Effector memory CD4-positive, alpha-beta T cell (primary cell): ENCODE data around the gene ASTN1.

Source experiments
- DNase-seq, 3 donors: peaks; one replicate each; pipeline ENCODE4 v3.0.0-alpha.2; 2020
- H3K27ac ChIP-seq: 2 replicates; pipeline ENCODE4 v1.7.0; 2013; ENCODE audit warnings: mild to moderate bottlenecking, low read length, moderate library complexity; ENCODE audit not compliant: insufficient read depth, poor library complexity, severe bottlenecking
- H3K27me3 ChIP-seq: replicated peaks from 2 replicates; pipeline ENCODE4 v1.7.0; 2013; ENCODE audit warnings: mild to moderate bottlenecking, low read length; ENCODE audit not compliant: insufficient read depth, control insufficient read depth, poor library complexity, severe bottlenecking
- H3K36me3 ChIP-seq: 2 replicates; pipeline ENCODE4 v1.7.0; 2013; ENCODE audit warnings: mild to moderate bottlenecking, low read length, moderate library complexity; ENCODE audit not compliant: control insufficient read depth, insufficient read depth
- H3K4me1 ChIP-seq: 2 replicates; pipeline ENCODE4 v1.7.0; 2013; ENCODE audit warnings: low read length, mild to moderate bottlenecking; ENCODE audit not compliant: control insufficient read depth, insufficient read depth, poor library complexity, severe bottlenecking
- H3K4me3 ChIP-seq: 2 replicates; pipeline ENCODE4 v1.7.0; 2013; ENCODE audit warnings: low read length, low read depth, mild to moderate bottlenecking; ENCODE audit not compliant: insufficient read depth, poor library complexity, severe bottlenecking
- H3K9me3 ChIP-seq: 2 replicates; pipeline ENCODE4 v1.7.0; 2013; ENCODE audit warnings: mild to moderate bottlenecking, low read length, moderate library complexity; ENCODE audit not compliant: control insufficient read depth

ASTN1 gene

GRCh38 chr1:176976225-176976624 lies 188.3 kb downstream of the ASTN1 start:
- DNase-seq, result no peak
- Histone ChIP-seq H3K27ac (no peak overlapping the region), H3K36me3 (no peaks in the 10 kb centered on the region), H3K9me3 (no peaks in the 10 kb centered on the region), H3K4me1 (no peaks in the 10 kb centered on the region), H3K4me3 (no peak overlapping the region), H3K27me3 (no peaks in the 10 kb centered on the region)

- H3K9me3 ChIP-seq, result no peaks in the 10 kb centered on the region
- no peaks in the 10 kb centered on the region for H3K4me1 ChIP-seq
- no peak for DNase-seq
- no peaks in the 10 kb centered on the region for H3K27me3 ChIP-seq
- no peaks in the 10 kb centered on the region for H3K36me3 ChIP-seq
- H3K27ac ChIP-seq, result no peak overlapping the region
- no peak overlapping the region for H3K4me3 ChIP-seq
These were observed 199.8 kb downstream of the ASTN1 start for GRCh38 chr1:176964687-176965086.

- no peaks in the 10 kb centered on the region for H3K36me3 ChIP-seq
- no peak for DNase-seq
- H3K27ac ChIP-seq, result no peak overlapping the region
- H3K27me3 ChIP-seq, result no peaks in the 10 kb centered on the region
- no peaks in the 10 kb centered on the region for H3K9me3 ChIP-seq
- H3K4me1 ChIP-seq, result no peaks in the 10 kb centered on the region
- no peak overlapping the region for H3K4me3 ChIP-seq
These were observed 201.3 kb downstream of the ASTN1 start for GRCh38 chr1:176963181-176963580.

GRCh38 chr1:176961678-176962077 lies 202.8 kb downstream of the ASTN1 start:
- Histone ChIP-seq H3K27ac (no peak overlapping the region), H3K36me3 (no peaks in the 10 kb centered on the region), H3K27me3 (no peaks in the 10 kb centered on the region), H3K9me3 (no peaks in the 10 kb centered on the region), H3K4me3 (no peak overlapping the region), H3K4me1 (no peaks in the 10 kb centered on the region)
- no peak for DNase-seq

GRCh38 chr1:176959191-176959820 lies 205.2 kb downstream of the ASTN1 start:
- no peak for DNase-seq
- H3K27ac ChIP-seq, result no peak overlapping the region
- no peaks in the 10 kb centered on the region for H3K9me3 ChIP-seq
- H3K36me3 ChIP-seq, result no peaks in the 10 kb centered on the region
- H3K27me3 ChIP-seq, result no peaks in the 10 kb centered on the region
- H3K4me3 ChIP-seq, result no peak overlapping the region
- H3K4me1 ChIP-seq, result no peaks in the 10 kb centered on the region

- H3K36me3 ChIP-seq, result no peaks in the 10 kb centered on the region
- H3K4me1 ChIP-seq, result no peaks in the 10 kb centered on the region
- DNase-seq, result no peak
- no peak overlapping the region for H3K4me3 ChIP-seq
- H3K9me3 ChIP-seq, result no peaks in the 10 kb centered on the region
- H3K27ac ChIP-seq, result no peak overlapping the region
- no peaks in the 10 kb centered on the region for H3K27me3 ChIP-seq
These were observed 206.9 kb downstream of the ASTN1 start for GRCh38 chr1:176957603-176958002.

- H3K9me3 ChIP-seq, result no peaks in the 10 kb centered on the region
- no peak overlapping the region for H3K4me3 ChIP-seq
- DNase-seq, result no peak
- H3K36me3 ChIP-seq, result no peaks in the 10 kb centered on the region
- no peak overlapping the region for H3K27ac ChIP-seq
- H3K27me3 ChIP-seq, result no peaks in the 10 kb centered on the region
- H3K4me1 ChIP-seq, result no peaks in the 10 kb centered on the region
These were observed 210.3 kb downstream of the ASTN1 start for GRCh38 chr1:176954242-176954641.

GRCh38 chr1:176950736-176951324 lies 213.7 kb downstream of the ASTN1 start:
- no peak overlapping the region for H3K4me3 ChIP-seq
- no peaks in the 10 kb centered on the region for H3K27me3 ChIP-seq
- no peaks in the 10 kb centered on the region for H3K4me1 ChIP-seq
- no peak overlapping the region for H3K27ac ChIP-seq
- DNase-seq, result no peak
- no peaks in the 10 kb centered on the region for H3K9me3 ChIP-seq
- H3K36me3 ChIP-seq, result no peaks in the 10 kb centered on the region

GRCh38 chr1:176949033-176949662 lies 215.4 kb downstream of the ASTN1 start:
- no peak for DNase-seq
- Histone ChIP-seq H3K27ac (no peak overlapping the region), H3K36me3 (no peaks in the 10 kb centered on the region), H3K4me3 (no peak overlapping the region), H3K4me1 (no peaks in the 10 kb centered on the region), H3K9me3 (no peaks in the 10 kb centered on the region), H3K27me3 (no peaks in the 10 kb centered on the region)

GRCh38 chr1:176944606-176945005 lies 219.9 kb downstream of the ASTN1 start:
- H3K27ac ChIP-seq, result no peak overlapping the region
- H3K36me3 ChIP-seq, result no peaks in the 10 kb centered on the region
- H3K27me3 ChIP-seq, result no peaks in the 10 kb centered on the region
- no peak overlapping the region for H3K4me3 ChIP-seq
- no peaks in the 10 kb centered on the region for H3K4me1 ChIP-seq
- DNase-seq, result no peak
- H3K9me3 ChIP-seq, result no peaks in the 10 kb centered on the region
